ENCODE results near the gene ACE2.
"Not testable (repeated sequence)": the region's sequence is repeated elsewhere in the genome, so short reads cannot be mapped to it uniquely, and the experiment has no call there.

ACE2 gene

DNA sequence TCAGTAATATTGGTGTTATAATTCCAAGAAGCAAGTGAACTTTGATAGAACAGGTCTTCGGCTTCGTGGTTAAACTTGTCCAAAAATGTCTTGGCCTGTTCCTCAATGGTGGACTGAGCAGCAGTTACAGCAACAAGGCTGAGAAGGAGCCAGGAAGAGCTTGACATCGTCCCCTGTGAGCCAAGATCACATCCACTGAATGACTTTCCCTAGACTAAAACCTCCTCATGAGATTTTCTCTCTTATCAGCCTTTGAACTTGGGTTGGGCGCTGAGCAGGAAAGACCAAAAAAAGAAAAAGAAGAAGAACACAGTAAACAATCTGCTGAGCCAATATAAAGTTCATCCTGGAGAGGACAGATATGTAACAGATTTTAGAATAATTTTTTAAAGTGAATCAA lies at the start of gene ACE2:
Gene ACE2, minus strand, starts transcription at position 216 of the 400 bp plus-strand sequence. Its CDS starts 49 bp downstream, at position 167.
- Histone ChIP-seq H3K27me3 (ENCODE audit: control insufficient read depth, insufficient read depth, low read length) (no peaks in the 10 kb centered on the region), H3K4me3 (ENCODE audit: low read depth, low read length) (no peak within 1 kb of the TSS), H3K36me3 (ENCODE audit: control insufficient read depth, insufficient read depth, low read length) (no peaks in the 10 kb centered on the region), H2AFZ (no peak within 1 kb of the TSS), H3K79me2 (no peaks in the 10 kb centered on the region), H3K4me2 (ENCODE audit: low read length) (no peak within 1 kb of the TSS), H3K9ac (no peak within 1 kb of the TSS), H3K4me1 (no peaks in the 10 kb centered on the region), H3K27ac (no peak within 1 kb of the TSS), H3K9me3 (ENCODE audit: control insufficient read depth, low read length) (no peaks in the 10 kb centered on the region)
- TF ChIP-seq, protein P1, sequence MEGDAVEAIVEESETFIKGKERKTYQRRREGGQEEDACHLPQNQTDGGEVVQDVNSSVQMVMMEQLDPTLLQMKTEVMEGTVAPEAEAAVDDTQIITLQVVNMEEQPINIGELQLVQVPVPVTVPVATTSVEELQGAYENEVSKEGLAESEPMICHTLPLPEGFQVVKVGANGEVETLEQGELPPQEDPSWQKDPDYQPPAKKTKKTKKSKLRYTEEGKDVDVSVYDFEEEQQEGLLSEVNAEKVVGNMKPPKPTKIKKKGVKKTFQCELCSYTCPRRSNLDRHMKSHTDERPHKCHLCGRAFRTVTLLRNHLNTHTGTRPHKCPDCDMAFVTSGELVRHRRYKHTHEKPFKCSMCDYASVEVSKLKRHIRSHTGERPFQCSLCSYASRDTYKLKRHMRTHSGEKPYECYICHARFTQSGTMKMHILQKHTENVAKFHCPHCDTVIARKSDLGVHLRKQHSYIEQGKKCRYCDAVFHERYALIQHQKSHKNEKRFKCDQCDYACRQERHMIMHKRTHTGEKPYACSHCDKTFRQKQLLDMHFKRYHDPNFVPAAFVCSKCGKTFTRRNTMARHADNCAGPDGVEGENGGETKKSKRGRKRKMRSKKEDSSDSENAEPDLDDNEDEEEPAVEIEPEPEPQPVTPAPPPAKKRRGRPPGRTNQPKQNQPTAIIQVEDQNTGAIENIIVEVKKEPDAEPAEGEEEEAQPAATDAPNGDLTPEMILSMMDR (IDR thresholded peaks at IDR 0.05): no peak

- not testable (repeated sequence) for H3K9ac ChIP-seq; H3K9me3 ChIP-seq (ENCODE audit: control insufficient read depth, low read length); H3K27me3 ChIP-seq (ENCODE audit: control insufficient read depth, insufficient read depth, low read length); H3K4me3 ChIP-seq (ENCODE audit: low read depth, low read length); H3K4me2 ChIP-seq (ENCODE audit: low read length); H2AFZ ChIP-seq; H3K36me3 ChIP-seq (ENCODE audit: control insufficient read depth, insufficient read depth, low read length); H3K4me1 ChIP-seq; H3K27ac ChIP-seq; H3K79me2 ChIP-seq
Observed at GRCh38 chrX:15647510-15647909, 46.8 kb upstream of the ACE2 start.

- Histone ChIP-seq H3K4me3 (ENCODE audit: low read depth, low read length) (no peak overlapping the region), H3K36me3 (ENCODE audit: control insufficient read depth, insufficient read depth, low read length) (no peaks in the 10 kb centered on the region), H3K9ac (no peak overlapping the region), H2AFZ (no peak overlapping the region), H3K4me2 (ENCODE audit: low read length) (no peak overlapping the region), H3K27ac (no peak overlapping the region), H3K79me2 (no peaks in the 10 kb centered on the region), H3K4me1 (no peaks in the 10 kb centered on the region), H3K9me3 (ENCODE audit: control insufficient read depth, low read length) (no peaks in the 10 kb centered on the region), H3K27me3 (ENCODE audit: control insufficient read depth, insufficient read depth, low read length) (no peaks in the 10 kb centered on the region)
- TF ChIP-seq, protein P1 (IDR thresholded peaks at IDR 0.05): no peak
Observed at GRCh38 chrX:15646543-15646942, 45.8 kb upstream of the ACE2 start.

DNA sequence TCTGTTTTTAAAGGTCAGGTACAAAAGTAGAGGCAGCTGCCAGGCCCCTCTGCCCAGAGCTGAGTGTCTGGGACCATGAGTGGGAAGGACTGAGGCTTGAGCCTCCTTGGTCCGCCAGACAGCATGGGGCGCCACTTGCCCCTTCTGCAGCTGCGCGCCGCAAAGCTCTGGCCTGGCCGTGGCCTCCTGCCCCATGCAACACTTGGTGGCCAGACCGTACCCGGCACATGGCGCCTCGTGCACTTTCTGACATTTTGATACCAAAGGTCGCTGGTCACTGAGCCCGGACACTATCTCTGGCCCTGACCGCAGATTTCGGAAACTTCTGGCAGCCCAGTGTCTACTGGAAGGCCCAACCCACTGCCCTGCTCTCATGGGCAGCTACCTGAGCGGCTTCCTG lies 45.3 kb upstream of the ACE2 start:
- TF ChIP-seq, protein P1 (IDR thresholded peaks at IDR 0.05): no peak

DNA sequence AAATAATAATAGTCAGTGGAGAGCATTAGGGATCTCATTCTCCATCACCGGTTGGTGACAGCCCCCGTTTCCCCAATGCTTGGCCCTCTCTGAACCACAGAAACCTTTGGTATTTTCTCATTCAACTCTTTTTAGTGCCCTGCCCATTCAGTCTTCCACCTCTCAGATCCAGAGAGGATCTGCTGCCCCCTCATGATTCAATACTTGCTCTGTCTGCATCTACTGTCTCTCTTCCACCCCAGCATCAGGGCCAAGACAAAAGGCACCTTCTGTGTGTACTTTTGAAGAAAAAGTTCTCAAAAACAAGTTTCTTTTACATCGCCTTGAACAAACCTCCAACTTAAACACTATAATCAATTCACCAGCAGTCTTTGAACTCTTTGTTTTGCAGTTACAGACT lies 44.5 kb upstream of the ACE2 start:
- H3K79me2 ChIP-seq: no peaks in the 10 kb centered on the region
- no peaks in the 10 kb centered on the region for H3K27me3 ChIP-seq (ENCODE audit: control insufficient read depth, insufficient read depth, low read length)
- H3K36me3 ChIP-seq (ENCODE audit: control insufficient read depth, insufficient read depth, low read length): no peaks in the 10 kb centered on the region
- H3K9ac ChIP-seq: no peak overlapping the region
- no peaks in the 10 kb centered on the region for H3K4me1 ChIP-seq
- H3K27ac ChIP-seq: no peak overlapping the region
- H2AFZ ChIP-seq: no peak overlapping the region
- H3K4me3 ChIP-seq (ENCODE audit: low read depth, low read length): no peak overlapping the region
- TF ChIP-seq, protein P1 (IDR thresholded peaks at IDR 0.05): no peak
- H3K9me3 ChIP-seq (ENCODE audit: control insufficient read depth, low read length): no peaks in the 10 kb centered on the region
- no peak overlapping the region for H3K4me2 ChIP-seq (ENCODE audit: low read length)

More for the DNA sequence above, 45.3 kb upstream of the ACE2 start:
- H3K9me3 ChIP-seq (ENCODE audit: control insufficient read depth, low read length): no peaks in the 10 kb centered on the region
- H3K36me3 ChIP-seq (ENCODE audit: control insufficient read depth, insufficient read depth, low read length): no peaks in the 10 kb centered on the region
- H3K4me3 ChIP-seq (ENCODE audit: low read depth, low read length): no peak overlapping the region
- H3K27ac ChIP-seq: no peak overlapping the region
- H3K9ac ChIP-seq: no peak overlapping the region
- H2AFZ ChIP-seq: no peak overlapping the region
- H3K27me3 ChIP-seq (ENCODE audit: control insufficient read depth, insufficient read depth, low read length): no peaks in the 10 kb centered on the region
- no peaks in the 10 kb centered on the region for H3K4me1 ChIP-seq
- no peaks in the 10 kb centered on the region for H3K79me2 ChIP-seq
- H3K4me2 ChIP-seq (ENCODE audit: low read length): no peak overlapping the region

Data from parathyroid adenoma (tissue), 2 donors.